Endothelial cell of umbilical vein (primary cell): ENCODE data around the gene ZMIZ1. TPM values are rescaled to one million over a fixed set of nuclear protein-coding genes. Genes with fewer than 3 reads are reported as not detected.

ENCODE experiments used
- BruUV-seq: library from RNA; stranded (reverse); fragments of 400-500 nt; replicated peaks from 2 replicates; lab custom pipeline; 2021; lab: Mats Ljungman, UMichigan
- CTCF ChIA-PET: fragments of 300-600, 350-600 bp; sonication (Branson Sonifier 250); formaldehyde crosslinking; loops from one replicate; lab custom pipeline; 2021; ENCODE audit warnings: antibody characterized with exemption, inconsistent platforms; lab: Charles Lee
- POLR2A ChIA-PET: fragments of 300-600, 350-600 bp; sonication (Branson Sonifier 250); formaldehyde crosslinking; loops from one replicate; lab custom pipeline; 2021; ENCODE audit warnings: antibody characterized with exemption, inconsistent platforms; lab: Charles Lee
- DNase-seq: peaks from one replicate; pipeline ENCODE4 v3.0.0-alpha.2; 2011; ENCODE audit warnings: low read depth, low spot score
- FAIRE-seq: peaks from 2 replicates; lab custom pipeline; 2011; peaks lifted over from hg19 to GRCh38; lab: Jason Lieb, UNC
- H2AFZ ChIP-seq: 2 replicates; pipeline ENCODE4 v1.6.0; 2012; ENCODE audit warnings: low read depth, low read length, control low read depth, inconsistent platforms
- H3K27ac ChIP-seq: 2 replicates; pipeline ENCODE4 v1.5.1; 2011; ENCODE audit warnings: low read depth, mild to moderate bottlenecking, control low read depth, low read length, moderate library complexity; ENCODE audit not compliant: insufficient read depth
- H3K27me3 ChIP-seq, 2 experiments: 2 replicates each; pipeline versions ENCODE4 v1.6.0 to v1.6.1; 2011; ENCODE audit warnings: low read length in 2 of 2, mixed read lengths in 1 of 2; ENCODE audit not compliant: control insufficient read depth in 2 of 2, insufficient read depth in 2 of 2
- H3K36me3 ChIP-seq, 2 experiments: 2 replicates in 1 of 2; 3 replicates in 1 of 2; pipeline ENCODE4 v1.5.1; 2011; ENCODE audit warnings: low read length in 2 of 2, mild to moderate bottlenecking in 1 of 2, moderate library complexity in 1 of 2; ENCODE audit not compliant: control insufficient read depth in 2 of 2, insufficient read depth in 2 of 2; ENCODE audit errors: extremely low read depth in 1 of 2
- H3K4me1 ChIP-seq: 3 replicates; pipeline ENCODE4 v1.5.1; 2011; ENCODE audit warnings: mild to moderate bottlenecking, low read length; ENCODE audit not compliant: control insufficient read depth, insufficient read depth; ENCODE audit errors: extremely low read depth
- H3K4me2 ChIP-seq: 2 replicates; pipeline ENCODE4 v1.6.1; 2011; ENCODE audit warnings: low read length, control low read depth, mixed read lengths; ENCODE audit not compliant: insufficient read depth
- H3K4me3 ChIP-seq, 3 experiments: fragments of 200-600 bp in 1 of 3; sonication (generic), shearing (Covaris generic) in 1 of 3; replicated peaks in 1 of 3; 2 replicates each; pipeline ENCODE4 v1.5.1; 2011 to 2016; ENCODE audit warnings: control low read depth in 3 of 3, low read length in 3 of 3, mild to moderate bottlenecking in 2 of 3, inconsistent platforms in 1 of 3, low read depth in 1 of 3, moderate library complexity in 1 of 3; ENCODE audit not compliant: insufficient read depth in 1 of 3
- H3K79me2 ChIP-seq: 2 replicates; pipeline ENCODE4 v1.6.0; 2012; ENCODE audit warnings: low read length, inconsistent platforms; ENCODE audit not compliant: control insufficient read depth, insufficient read depth
- H3K9ac ChIP-seq: replicated peaks from 2 replicates; pipeline ENCODE3; 2011; ENCODE audit warnings: low read length, control low read depth; ENCODE audit not compliant: insufficient read depth; ENCODE audit errors: extremely low read depth
- H3K9me1 ChIP-seq: replicated peaks from 3 replicates; pipeline ENCODE4 v1.6.0; 2011; ENCODE audit warnings: mild to moderate bottlenecking, low read length; ENCODE audit not compliant: control insufficient read depth, insufficient read depth; ENCODE audit errors: extremely low read depth
- H3K9me3 ChIP-seq: replicated peaks from 2 replicates; pipeline ENCODE4 v1.5.1; 2012; ENCODE audit warnings: low read length, inconsistent platforms; ENCODE audit not compliant: control insufficient read depth, insufficient read depth
- H4K20me1 ChIP-seq: replicated peaks from 2 replicates; pipeline ENCODE3; 2011; ENCODE audit warnings: mild to moderate bottlenecking, low read length; ENCODE audit not compliant: control insufficient read depth, insufficient read depth; ENCODE audit errors: extremely low read depth
- EZH2 ChIP-seq: IDR thresholded peaks from 2 replicates; pipeline ENCODE4 v1.6.1; 2012; ENCODE audit warnings: borderline replicate concordance, low read depth, mild to moderate bottlenecking, moderate library complexity, low read length, inconsistent platforms; ENCODE audit not compliant: severe bottlenecking
- FOS ChIP-seq: IDR thresholded peaks from 2 replicates; pipeline ENCODE4 v1.6.1; 2011; ENCODE audit warnings: mild to moderate bottlenecking, low read length, moderate library complexity, borderline replicate concordance; ENCODE audit not compliant: insufficient read depth
- GATA2 ChIP-seq: IDR thresholded peaks from 2 replicates; pipeline ENCODE4 v1.7.0; 2011; ENCODE audit warnings: low read depth, mild to moderate bottlenecking, moderate library complexity, mixed read lengths, low read length; ENCODE audit not compliant: insufficient read length, insufficient read depth
- JUN ChIP-seq: IDR thresholded peaks from 2 replicates; pipeline ENCODE4 v1.6.1; 2011; ENCODE audit warnings: borderline replicate concordance, low read depth; ENCODE audit not compliant: insufficient read length, insufficient read depth
- MYC ChIP-seq: IDR thresholded peaks from one replicate; pipeline ENCODE4 v1.6.1; 2011; ENCODE audit warnings: mild to moderate bottlenecking, low read depth, low read length
- POLR2A ChIP-seq: IDR thresholded peaks from 2 replicates; pipeline ENCODE4 v1.6.1; 2012; ENCODE audit warnings: low read depth, mild to moderate bottlenecking, control low read depth, low read length
- POLR2AphosphoS5 ChIP-seq: IDR thresholded peaks from 2 replicates; pipeline ENCODE4 v1.6.1; 2012; ENCODE audit warnings: low read depth, mild to moderate bottlenecking, control low read depth, low read length, moderate library complexity; ENCODE audit not compliant: insufficient read depth
- dilution Hi-C: fragments of 300-500 bp; cut with MboI; formaldehyde crosslinking; loops from one replicate; pipeline ENCODE4 v1.15.0; 2019; ENCODE audit warnings: low sequenced_read_pairs; ENCODE audit not compliant: extremely low pct_ligation_motif_present
- intact Hi-C: fragments of 100-400 bp; cut with micrococcal nuclease; formaldehyde crosslinking; loops from one replicate; pipeline ENCODE4 v1.10.0; 2022
- polyA plus RNA-seq, 4 experiments: library from polyadenylated mRNA; depleted of rRNA in 3 of 4; stranded (reverse) in 3 of 4; unstranded in 1 of 4; fragments of >200 nt; gene quantifications; 2 replicates each; pipeline versions ENCODE4 v1.2.1 to v1.2.3, GENCODE V29; 2011 to 2012; ENCODE audit warnings: missing spikeins in 1 of 4
- total RNA-seq: library from RNA; stranded (reverse); gene quantifications from 2 replicates; pipeline ENCODE4 v1.2.3, GENCODE V29; 2021
- TF ChIP-seq, protein P1 (sequence below): IDR thresholded peaks from 2 replicates; pipeline ENCODE4 v1.6.1; 2011; ENCODE audit not compliant: insufficient read depth, insufficient read length
- TF ChIP-seq, protein P2 (sequence below), 2 donors: IDR thresholded peaks; 1 replicate in 1 of 2; 2 replicates in 1 of 2; pipeline ENCODE4 v1.5.1; 2011; ENCODE audit warnings: low read length in 2 of 2, mild to moderate bottlenecking in 2 of 2, moderate library complexity in 2 of 2, control low read depth in 1 of 2, inconsistent platforms in 1 of 2, low read depth in 1 of 2; ENCODE audit not compliant: insufficient read depth in 1 of 2; ENCODE audit errors: extremely low read depth in 1 of 2

ZMIZ1 gene
- total and polyA plus RNA-seq, 2 donors (not counting 3 experiments of a cell fraction or from before 2014, with no cell fraction given), result 12.5 to 46.7 TPM

DNA sequence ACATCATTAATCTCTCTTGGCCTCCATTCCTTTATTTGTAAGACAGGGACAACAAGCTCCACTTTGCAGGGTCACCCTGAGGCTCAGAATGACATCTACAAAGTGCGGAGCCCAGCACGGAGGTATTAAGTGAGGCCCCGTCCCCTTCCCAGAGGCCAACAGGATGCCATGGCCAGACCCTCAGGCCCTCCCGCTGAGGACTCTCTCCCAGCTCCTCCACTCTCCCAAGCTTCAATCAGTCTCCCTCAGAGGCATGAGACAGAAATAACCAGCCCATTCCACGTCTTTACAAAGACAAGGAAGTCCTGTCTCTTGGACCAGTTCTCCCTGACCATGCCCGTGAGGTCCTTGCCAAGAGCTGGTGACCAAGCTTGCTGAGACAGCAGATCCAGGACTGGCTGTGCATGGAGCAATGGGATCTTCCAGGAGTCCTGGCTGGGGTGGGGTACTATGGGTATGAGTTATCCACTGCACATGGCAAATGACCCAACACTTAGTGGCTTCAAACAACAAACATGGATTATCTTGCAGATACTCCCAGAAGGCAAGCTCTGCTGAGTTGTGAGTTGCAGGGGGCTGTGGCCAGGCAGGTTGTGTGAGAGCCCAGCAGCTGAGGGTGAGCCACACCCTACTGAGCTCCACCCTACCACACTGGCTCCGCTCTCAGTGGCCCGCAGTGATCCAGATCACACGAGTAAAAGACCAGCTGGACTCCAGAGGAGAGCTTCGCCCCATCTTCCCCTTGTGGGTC, 274.2 kb downstream of the ZMIZ1 start:
- Histone ChIP-seq H3K79me2 (peaks cover 6% of the 10 kb centered on the region), H3K36me3 (no peaks in the 10 kb centered on the region), H3K9me1 (no peaks in the 10 kb centered on the region), H3K27me3 (no peaks in the 10 kb centered on the region), H4K20me1 (no peaks in the 10 kb centered on the region), H3K27ac (no peak overlapping the region), H3K4me1 (peaks cover under 1% of the 10 kb centered on the region), H3K9ac (no peak overlapping the region), H3K4me2 (no peak overlapping the region), H2AFZ (no peak overlapping the region), H3K9me3 (no peaks in the 10 kb centered on the region), H3K4me3 (no peak overlapping the region)
- DNase-seq (no peak), FAIRE-seq (no peak)
- intact Hi-C loops, result loop anchor here (10.0 kb wide), 1 partner anchor 588 kb away; no protein-coding TSS in a partner anchor
- BruUV-seq, result no TSS peak
- TF ChIP-seq FOS (no peak), EZH2 (no peak), JUN (no peak), POLR2AphosphoS5 (no peak), MYC (no peak), GATA2 (no peak), POLR2A (no peak)
- TF ChIP-seq, protein P1, sequence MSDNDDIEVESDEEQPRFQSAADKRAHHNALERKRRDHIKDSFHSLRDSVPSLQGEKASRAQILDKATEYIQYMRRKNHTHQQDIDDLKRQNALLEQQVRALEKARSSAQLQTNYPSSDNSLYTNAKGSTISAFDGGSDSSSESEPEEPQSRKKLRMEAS, result no peak
- TF ChIP-seq, protein P2, sequence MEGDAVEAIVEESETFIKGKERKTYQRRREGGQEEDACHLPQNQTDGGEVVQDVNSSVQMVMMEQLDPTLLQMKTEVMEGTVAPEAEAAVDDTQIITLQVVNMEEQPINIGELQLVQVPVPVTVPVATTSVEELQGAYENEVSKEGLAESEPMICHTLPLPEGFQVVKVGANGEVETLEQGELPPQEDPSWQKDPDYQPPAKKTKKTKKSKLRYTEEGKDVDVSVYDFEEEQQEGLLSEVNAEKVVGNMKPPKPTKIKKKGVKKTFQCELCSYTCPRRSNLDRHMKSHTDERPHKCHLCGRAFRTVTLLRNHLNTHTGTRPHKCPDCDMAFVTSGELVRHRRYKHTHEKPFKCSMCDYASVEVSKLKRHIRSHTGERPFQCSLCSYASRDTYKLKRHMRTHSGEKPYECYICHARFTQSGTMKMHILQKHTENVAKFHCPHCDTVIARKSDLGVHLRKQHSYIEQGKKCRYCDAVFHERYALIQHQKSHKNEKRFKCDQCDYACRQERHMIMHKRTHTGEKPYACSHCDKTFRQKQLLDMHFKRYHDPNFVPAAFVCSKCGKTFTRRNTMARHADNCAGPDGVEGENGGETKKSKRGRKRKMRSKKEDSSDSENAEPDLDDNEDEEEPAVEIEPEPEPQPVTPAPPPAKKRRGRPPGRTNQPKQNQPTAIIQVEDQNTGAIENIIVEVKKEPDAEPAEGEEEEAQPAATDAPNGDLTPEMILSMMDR (IDR thresholded peaks at IDR 0.05; ENCODE audit: extremely low read depth in 1 of 2, insufficient read depth in 1 of 2, low read depth in 1 of 2, low read length in 2 of 2), result no peak
- ChIA-PET CTCF (interaction anchor here (1.0 to 1.1 kb wide), 2 partner anchors 9 to 15 kb away, joined by 3 read pairs; no protein-coding TSS in a partner anchor), POLR2A (no interaction called here)
- dilution Hi-C loops, result no loop called here
